SK-N-SH treated with all-trans-retinoic acid at 6 μM for 48 hours (cell line): Measurements from ENCODE around the gene FAM20C.

Experiments
- BACH2 ChIP-seq: fragments of 250-450 bp; sonication (Bioruptor Pico); IDR thresholded peaks from 2 replicates; pipeline ENCODE4 v1.9.0; 2021; ENCODE audit warnings: mild to moderate bottlenecking, borderline replicate concordance
- ESRRG ChIP-seq: fragments of 250-450 bp; sonication (Bioruptor Pico); IDR thresholded peaks from 2 replicates; pipeline ENCODE4 v1.6.1; 2021; ENCODE audit warnings: mild to moderate bottlenecking
- ISL1 ChIP-seq: fragments of 250-450 bp; sonication (Bioruptor Pico); IDR thresholded peaks from 2 replicates; pipeline ENCODE4 v2.1.2; 2022; ENCODE audit warnings: mild to moderate bottlenecking, moderate library complexity
- OSR1 ChIP-seq: fragments of 250-450 bp; sonication (Bioruptor Pico); IDR thresholded peaks from 2 replicates; pipeline ENCODE4 v1.8.0; 2022; ENCODE audit warnings: moderate library complexity, mild to moderate bottlenecking, inconsistent platforms
- PATZ1 ChIP-seq: fragments of 250-450 bp; sonication (Bioruptor Pico); IDR thresholded peaks from 2 replicates; pipeline ENCODE4 v1.8.0; 2020; ENCODE audit warnings: mild to moderate bottlenecking, moderate library complexity, borderline replicate concordance
- POU6F1 ChIP-seq: fragments of 250-450 bp; sonication (Bioruptor Pico); IDR thresholded peaks from 2 replicates; pipeline ENCODE4 v1.8.0; 2021; ENCODE audit warnings: low read depth, mild to moderate bottlenecking, moderate library complexity, borderline replicate concordance
- RARB ChIP-seq: fragments of 250-450 bp; sonication (Bioruptor Pico); IDR thresholded peaks from 2 replicates; pipeline ENCODE4 v1.8.0; 2021; ENCODE audit warnings: mild to moderate bottlenecking, moderate library complexity
- SNAI2 ChIP-seq: fragments of 250-450 bp; sonication (Bioruptor Pico); IDR thresholded peaks from 2 replicates; pipeline ENCODE4 v1.5.0; 2020; ENCODE audit warnings: mild to moderate bottlenecking, moderate library complexity
- ZC3H10 ChIP-seq: fragments of 250-450 bp; sonication (Bioruptor Pico); IDR thresholded peaks from 2 replicates; pipeline ENCODE4 v1.5.1; 2021; ENCODE audit warnings: mild to moderate bottlenecking, moderate library complexity
- ZFP3 ChIP-seq: fragments of 250-450 bp; sonication (Bioruptor Pico); IDR thresholded peaks from 2 replicates; pipeline ENCODE4 v1.5.0; 2020; ENCODE audit warnings: mild to moderate bottlenecking, moderate library complexity
- ZNF70 ChIP-seq: fragments of 450-650 bp; formaldehyde crosslinking; IDR thresholded peaks from 2 replicates; pipeline ENCODE4 v1.5.0; 2020; ENCODE audit warnings: mild to moderate bottlenecking, moderate library complexity
- ZNF8 ChIP-seq: fragments of 450-650 bp; formaldehyde crosslinking; IDR thresholded peaks from 2 replicates; pipeline ENCODE4 v1.5.0; 2020; ENCODE audit warnings: mild to moderate bottlenecking, moderate library complexity

- TF ChIP-seq OSR1 (CRISPR knock-in tag) (no peak), ESRRG (no peak), ISL1 (CRISPR knock-in tag) (no peak), ZNF70 (CRISPR knock-in tag) (no peak), ZNF8 (CRISPR knock-in tag) (no peak), SNAI2 (no peak), PATZ1 (CRISPR knock-in tag) (no peak), POU6F1 (CRISPR knock-in tag) (no peak), BACH2 (CRISPR knock-in tag) (no peak), RARB (CRISPR knock-in tag) (no peak), ZFP3 (CRISPR knock-in tag) (no peak), ZC3H10 (CRISPR knock-in tag) (no peak)
These were observed 108.3 kb downstream of the FAM20C start for GRCh38 chr7:300546-301290.
